GM18526 (cell line): ENCODE results near the gene MYH6.

Experiments used
- POLR2A ChIP-seq: IDR thresholded peaks from 3 replicates; pipeline ENCODE4 v1.6.1; 2011; ENCODE audit not compliant: insufficient read length; ENCODE audit errors: extremely low read depth

Gene MYH6

DNA sequence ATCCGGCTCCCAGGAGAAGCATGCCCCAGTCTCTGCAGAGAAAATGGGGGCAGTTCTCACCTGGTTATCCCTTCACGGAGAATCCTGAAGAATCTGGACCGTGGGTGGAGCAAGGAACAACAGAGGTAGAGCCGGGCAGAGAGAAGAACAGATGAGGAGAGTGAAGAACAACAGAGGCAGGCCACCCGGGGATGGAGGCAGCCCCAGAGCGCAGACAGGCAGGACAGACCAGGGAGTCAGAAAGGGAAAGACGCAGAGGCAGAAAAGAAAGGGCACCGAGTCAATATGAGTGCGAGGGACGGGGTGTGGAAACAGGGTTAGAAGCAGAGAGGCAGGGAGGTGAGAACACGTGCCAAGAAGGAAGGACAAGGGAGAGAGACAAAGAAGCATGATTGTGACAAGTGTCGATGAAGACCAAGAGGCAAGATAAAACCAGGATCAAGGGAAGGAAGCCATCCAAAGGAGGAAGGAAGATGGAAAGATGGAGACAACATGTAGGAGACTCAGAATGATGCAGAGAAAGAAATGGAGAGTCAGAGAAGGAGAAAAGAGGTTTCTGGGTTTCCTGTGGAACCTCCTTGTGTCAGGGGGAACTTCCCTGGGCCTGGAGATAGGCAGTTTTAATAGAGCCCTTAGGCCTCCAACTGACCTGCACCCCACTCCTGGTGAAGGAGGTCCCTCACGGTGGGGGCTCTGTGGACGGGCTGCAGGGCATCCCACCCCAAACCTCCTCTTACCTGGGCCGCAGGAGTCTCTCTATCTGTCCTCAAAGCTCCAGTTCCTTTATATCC, at the start of gene MYH6:
Gene MYH6 (minus strand): TSS at position 758 of the 791 bp plus-strand sequence. CDS start 1,050 bp downstream, outside the sequence.
- TF ChIP-seq POLR2A = no peak

DNA sequence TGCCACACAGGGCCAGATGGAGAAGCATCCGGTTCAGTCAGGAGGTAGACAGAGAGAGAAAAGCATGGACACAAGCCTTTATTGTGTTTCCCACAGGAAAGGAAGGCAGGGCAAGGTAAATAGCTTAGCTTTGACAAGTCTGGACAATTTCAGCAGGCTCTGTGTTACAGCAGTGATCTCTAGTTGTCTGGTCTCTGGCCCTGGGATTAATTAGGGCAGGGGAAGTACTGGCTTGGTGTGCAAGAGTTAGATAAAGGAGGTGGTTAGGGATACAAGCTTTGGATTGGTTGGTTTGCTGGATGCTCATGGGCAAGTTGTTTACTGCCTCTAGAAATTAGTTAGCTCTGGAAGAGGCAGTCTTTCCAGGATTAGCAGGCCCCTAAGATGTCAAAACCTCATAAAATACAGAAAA, 46.4 kb upstream of the MYH6 start:
- TF ChIP-seq POLR2A = no peak

DNA sequence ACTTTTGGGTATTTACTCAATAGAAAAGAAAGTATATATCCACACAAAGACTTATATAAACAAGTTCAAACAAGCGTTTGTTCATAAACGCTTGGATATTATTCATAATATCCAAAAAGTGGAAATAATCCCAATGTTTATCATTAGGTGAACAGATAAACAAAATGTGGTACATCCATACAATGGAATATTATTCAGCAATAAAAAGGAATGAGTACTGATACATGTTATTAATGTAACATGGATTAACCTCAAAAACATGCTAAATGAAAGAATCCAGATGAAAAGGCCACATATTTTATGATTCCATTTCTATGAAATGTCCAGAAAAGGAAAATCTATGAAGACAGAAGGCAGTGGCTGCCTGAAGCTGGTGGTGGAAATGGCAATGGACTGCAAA, 44.2 kb upstream of the MYH6 start:
- no peak for TF ChIP-seq POLR2A

DNA sequence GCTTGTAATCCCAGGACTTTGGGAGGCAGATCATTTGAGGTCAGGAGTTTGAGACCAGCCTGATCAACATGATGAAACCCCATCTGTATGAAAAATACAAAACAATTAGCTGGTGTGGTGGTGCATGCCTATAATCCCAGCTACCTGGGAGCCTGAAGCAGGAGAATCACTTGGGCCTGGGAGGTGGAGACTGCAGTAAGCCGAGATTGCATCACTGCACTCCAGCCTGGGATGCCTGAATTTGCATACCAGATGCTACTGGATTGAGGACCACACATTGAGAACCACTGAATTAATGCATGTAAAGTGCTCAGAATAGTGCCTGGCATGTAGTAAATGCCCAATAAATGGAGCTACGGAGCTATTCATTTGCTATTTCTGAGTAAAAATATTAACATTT, 42.3 kb upstream of the MYH6 start:
- no peak for TF ChIP-seq POLR2A

DNA sequence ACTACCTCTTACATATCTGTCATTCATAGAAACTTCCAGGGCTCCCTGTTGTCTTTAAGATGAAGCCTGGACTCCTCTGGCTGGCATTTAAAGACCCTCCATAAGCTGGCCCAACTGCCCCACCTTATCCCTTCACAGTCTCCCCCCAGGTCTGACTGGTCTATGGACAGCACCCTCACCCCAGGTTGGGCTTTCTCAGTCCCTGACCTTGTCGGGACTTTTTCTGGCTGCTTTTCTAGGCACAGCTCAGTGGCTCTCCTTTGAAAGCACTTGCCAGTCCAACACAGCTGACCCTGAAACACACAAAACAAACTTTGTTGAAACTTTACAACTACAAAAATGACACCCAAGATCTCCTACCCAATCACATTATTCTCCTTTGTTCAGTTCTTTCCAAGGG, 41.2 kb upstream of the MYH6 start:
- no peak for TF ChIP-seq POLR2A

DNA sequence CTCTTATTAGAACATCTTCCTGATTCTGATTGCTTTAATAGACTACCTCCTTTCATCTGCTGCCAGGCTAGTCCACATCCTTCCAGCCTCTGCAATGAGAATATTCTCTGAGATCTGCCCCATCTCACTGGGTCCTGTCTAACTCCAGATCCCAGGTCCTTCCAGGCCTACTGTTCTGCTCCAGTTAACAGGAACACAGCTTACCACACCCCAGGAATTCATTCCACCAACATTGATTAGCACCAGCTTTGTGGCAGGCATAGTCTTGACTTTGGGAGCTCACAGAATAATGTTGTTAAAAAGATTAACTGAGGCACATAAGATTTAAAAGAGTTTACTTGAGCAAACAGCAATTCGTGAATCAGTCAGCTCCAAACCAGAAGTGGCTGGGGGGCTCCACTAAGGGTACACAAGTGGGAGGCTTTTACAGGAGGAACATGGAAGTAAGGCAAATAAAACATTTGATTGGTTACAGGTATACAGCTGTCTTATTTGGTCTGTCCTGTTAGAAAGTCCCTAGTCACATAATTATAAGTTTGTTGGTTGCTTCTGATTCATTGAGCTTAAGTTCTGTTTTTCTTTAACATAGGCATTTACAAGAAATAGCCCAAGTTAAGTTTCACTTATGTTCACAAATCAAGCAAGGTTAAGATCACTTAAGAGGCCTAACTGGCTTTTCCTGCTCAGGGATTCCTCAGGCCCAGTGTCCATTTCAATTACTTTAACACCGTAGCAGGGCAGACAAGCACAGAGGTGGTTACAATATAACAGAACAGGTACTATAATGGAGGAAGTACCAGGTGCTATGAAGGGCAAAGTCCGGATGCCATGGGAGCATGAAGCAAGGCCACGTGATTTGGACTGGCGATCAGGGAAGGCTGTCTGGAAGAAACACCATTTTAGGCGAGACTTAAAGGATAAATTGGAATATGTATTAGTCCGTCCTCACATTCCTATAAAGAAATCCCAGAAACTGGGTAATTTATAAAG, 39.6 kb upstream of the MYH6 start:
- no peak for TF ChIP-seq POLR2A

DNA sequence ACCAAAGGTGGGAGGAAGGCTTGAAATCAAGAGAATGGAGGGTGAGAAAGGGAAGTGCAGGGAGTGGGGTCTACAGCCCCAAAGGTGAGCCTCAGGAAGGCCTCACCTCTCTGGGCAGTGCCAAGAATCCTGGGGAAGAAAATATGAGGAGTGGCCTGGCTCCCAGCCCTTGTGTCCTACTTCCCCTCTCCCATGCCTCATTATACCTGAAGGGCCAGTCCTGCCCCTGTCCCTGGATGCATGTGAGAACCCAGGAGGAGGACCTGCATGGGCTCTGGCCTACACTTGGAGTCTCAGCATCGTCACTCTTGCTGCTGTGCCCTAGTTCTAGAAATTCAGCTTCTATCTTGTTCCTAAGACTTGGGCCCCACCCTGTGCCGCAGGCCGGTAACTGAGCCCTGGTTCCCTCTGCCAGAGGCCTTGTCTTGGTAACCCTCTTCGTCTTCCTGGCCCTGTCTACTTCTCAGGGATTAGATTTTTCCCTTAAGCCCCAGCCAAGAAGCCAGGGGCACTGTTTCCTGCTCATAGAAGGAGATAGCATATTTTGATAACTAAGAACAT, 38.3 kb upstream of the MYH6 start:
- no peak for TF ChIP-seq POLR2A

DNA sequence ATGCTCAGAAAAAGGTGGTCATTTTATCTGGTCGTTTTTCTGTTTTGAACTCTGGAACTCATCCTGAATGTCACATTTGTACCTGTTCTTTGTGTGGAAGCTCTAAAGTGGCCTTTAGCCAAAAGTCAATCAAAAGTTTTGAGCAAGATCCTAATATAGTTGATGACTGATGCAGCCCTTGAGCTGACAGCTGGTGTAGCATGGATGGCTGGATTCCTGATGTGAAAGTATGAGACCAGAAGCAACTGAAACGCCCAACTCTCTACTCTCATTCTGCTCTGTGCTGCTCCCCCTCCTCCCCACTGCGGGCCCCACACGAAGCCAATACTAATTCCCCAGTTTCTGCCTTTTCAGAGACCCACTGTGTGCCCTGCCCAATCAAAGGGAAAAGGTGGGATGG, 37.7 kb upstream of the MYH6 start:
- TF ChIP-seq POLR2A = no peak

DNA sequence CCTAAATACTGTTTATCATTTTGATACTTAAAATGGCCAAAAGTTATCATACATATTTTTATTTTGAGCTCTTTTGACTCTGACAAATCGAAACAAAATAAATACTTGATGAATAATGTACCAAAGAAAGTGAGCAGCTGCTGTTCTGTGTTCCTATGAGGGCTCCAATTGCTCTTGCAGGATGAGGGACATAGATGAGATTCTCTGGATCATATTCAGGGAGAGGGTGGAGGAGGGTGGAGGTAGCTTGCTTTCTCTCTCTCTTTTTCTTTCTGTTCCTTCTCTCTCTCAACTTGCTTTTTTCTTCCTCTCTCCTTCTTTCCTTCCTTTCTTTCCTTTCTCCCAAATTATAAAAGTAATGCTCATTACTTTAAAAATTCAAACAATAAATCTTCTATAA, 36.2 kb upstream of the MYH6 start:
- TF ChIP-seq POLR2A = no peak

DNA sequence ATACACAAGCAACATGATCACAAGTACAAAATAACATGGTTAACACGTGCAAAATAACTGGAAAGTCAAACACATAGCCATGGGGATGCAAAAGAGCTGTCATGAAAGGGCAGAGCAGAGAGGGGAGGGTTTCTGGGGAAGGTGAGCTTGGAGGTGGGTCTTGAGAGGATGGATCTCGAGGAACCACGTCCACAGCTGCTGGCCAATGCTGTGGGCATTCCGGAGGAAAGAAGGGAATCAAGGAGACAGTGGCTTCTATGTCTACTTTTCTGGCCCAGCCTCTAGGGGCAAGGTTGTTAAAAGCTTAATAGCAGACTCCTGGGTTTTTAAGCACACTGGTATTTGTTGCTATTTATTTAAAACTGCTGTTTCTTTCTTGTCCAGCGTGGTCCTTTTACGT, 35.8 kb upstream of the MYH6 start:
- no peak for TF ChIP-seq POLR2A

DNA sequence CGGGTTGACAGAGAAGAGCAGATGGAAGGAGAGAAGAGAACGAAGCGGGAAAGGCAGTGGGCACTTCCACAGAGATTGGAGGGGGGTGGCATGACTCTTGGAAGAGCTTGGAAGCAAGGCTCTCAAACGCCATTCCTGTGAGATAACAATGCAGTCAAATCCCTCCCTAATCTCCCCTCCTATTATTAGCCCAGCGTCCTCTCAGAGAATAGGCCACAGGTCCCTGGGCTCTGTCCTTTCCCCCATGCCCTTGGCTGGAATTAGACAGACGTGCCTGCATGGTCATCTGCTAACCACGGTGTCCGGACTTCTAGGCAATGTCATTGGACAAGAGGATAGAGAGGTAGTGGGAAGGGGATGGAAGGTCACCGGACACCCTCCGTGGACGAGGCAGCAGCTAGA, 35.3 kb upstream of the MYH6 start:
- no peak for TF ChIP-seq POLR2A

DNA sequence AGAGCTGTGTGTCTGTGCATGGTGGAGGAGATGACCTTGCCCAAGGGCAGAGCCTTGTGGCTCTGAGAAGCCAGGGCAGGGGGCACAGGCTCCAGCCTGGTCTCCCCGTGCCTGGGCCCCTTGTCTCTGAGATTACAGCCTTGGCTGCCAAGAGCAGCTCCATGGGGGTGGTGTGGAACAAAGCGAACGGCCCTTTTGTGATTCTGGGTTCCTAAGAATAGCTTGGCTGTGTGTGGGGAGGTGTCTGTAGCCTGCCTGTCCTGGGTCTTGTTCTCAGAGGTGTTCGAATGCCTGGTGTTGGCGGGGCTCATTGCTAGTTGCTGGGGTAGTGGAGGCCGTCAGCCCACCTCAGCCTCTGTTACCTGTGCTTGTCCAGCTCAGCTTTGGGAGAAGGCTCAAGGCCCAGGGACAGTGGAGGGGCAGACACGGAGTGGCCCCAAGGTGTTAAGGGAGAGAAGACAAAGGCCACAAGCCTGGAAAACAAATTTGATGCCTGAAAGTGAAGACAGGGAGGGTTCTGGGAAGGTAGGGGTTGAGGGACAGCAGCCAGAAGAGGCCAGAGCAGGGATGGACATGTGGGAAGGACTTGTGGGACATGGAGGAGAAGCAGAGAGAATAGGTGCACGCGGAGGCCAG, 34.8 kb upstream of the MYH6 start:
- no peak for TF ChIP-seq POLR2A

DNA sequence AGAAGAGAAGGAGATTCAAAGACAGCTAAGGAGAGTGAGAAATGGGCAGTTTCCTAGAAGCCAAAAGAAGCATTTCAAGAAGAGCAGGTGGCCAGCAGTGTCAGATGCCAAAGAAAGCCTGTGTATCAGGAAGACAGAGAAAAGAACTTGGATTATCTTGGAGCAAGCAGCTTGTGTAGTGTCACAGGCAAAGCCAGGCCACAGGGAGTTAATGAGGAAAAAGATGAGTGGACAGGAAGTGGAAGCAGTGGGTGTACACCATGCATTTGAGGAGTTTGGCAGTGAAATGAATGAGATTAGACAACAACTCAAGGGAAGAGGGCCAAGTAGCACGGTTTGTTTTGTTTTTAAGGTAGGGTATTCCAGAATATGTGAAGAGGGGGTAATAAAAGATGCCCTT, 33.0 kb upstream of the MYH6 start:
- TF ChIP-seq POLR2A = no peak

DNA sequence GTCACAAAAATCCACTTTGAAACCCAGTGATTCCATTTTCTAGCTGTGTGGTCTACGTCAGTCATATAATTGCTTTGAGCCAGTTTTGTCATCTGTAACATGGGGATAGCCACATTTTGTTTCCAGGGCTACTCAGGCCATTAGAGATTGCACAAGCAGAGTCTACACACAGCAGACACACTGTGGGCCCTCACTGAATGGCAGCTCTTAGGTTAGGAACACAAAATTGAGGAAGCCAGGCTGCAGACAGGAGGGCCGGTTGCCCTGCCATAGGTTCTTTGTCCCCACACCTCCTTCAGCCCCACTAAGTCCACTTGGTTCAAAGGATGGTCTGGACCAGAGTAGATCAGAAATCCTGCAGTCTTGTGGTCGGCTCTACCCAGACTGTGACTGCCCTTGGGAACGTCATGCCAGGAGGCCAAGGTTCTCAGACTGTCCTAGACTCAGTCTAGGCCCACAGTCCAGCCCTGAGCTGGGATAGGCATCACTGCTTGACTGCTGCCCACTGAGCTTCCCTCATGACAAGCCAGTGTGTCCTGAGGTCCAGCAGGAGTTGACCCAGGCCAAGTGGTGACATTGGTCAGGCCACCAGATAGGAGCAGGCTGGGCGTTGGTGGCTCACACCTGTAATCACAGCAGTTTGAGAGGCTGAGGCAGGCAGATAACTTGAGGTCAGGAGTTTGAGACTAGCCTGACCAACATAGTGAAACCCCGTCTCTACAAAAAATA, 31.2 kb upstream of the MYH6 start:
- TF ChIP-seq POLR2A = no peak
